Neutrophil (primary cell): ENCODE data around the gene CYLD.
A peak's percentile ranks its signal among the peaks of the same experiment; 100 is the strongest.

Source experiments
- H3K27ac ChIP-seq: fragments of 200-600 bp; sonication (generic); 2 replicates; pipeline ENCODE4 v1.5.1; 2016; ENCODE audit warnings: mild to moderate bottlenecking, moderate library complexity
- H3K27me3 ChIP-seq: fragments of 200-600 bp; sonication (generic); 2 replicates; pipeline ENCODE4 v1.6.0; 2016; ENCODE audit warnings: mild to moderate bottlenecking
- H3K36me3 ChIP-seq: fragments of 200-600 bp; sonication (generic); 2 replicates; pipeline ENCODE4 v1.5.1; 2017
- H3K4me1 ChIP-seq, 2 experiments: fragments of 200-600 bp in 1 of 2; sonication (generic) in 1 of 2; 1 replicate in 1 of 2; 2 replicates in 1 of 2; pipeline versions ENCODE4 v1.5.1 to v1.6.1; 2013 to 2016; ENCODE audit warnings: low read depth in 1 of 2, low read length in 1 of 2, mild to moderate bottlenecking in 1 of 2, moderate library complexity in 1 of 2; ENCODE audit not compliant: control insufficient read depth in 1 of 2, insufficient read depth in 1 of 2
- H3K4me3 ChIP-seq, 2 experiments: fragments of 200-600 bp in 1 of 2; sonication (generic) in 1 of 2; 1 replicate in 1 of 2; 2 replicates in 1 of 2; pipeline ENCODE4 v1.5.1; 2013 to 2016; ENCODE audit warnings: low read depth in 1 of 2, low read length in 1 of 2, mild to moderate bottlenecking in 1 of 2, moderate library complexity in 1 of 2
- H3K9me3 ChIP-seq: fragments of 200-600 bp; sonication (generic); 2 replicates; pipeline ENCODE4 v1.5.1; 2016
- CTCF ChIP-seq: fragments of 200-600 bp; sonication (generic); IDR thresholded peaks from 2 replicates; pipeline ENCODE4 v1.5.1; 2016; ENCODE audit warnings: antibody characterized with exemption

The CYLD gene

DNA sequence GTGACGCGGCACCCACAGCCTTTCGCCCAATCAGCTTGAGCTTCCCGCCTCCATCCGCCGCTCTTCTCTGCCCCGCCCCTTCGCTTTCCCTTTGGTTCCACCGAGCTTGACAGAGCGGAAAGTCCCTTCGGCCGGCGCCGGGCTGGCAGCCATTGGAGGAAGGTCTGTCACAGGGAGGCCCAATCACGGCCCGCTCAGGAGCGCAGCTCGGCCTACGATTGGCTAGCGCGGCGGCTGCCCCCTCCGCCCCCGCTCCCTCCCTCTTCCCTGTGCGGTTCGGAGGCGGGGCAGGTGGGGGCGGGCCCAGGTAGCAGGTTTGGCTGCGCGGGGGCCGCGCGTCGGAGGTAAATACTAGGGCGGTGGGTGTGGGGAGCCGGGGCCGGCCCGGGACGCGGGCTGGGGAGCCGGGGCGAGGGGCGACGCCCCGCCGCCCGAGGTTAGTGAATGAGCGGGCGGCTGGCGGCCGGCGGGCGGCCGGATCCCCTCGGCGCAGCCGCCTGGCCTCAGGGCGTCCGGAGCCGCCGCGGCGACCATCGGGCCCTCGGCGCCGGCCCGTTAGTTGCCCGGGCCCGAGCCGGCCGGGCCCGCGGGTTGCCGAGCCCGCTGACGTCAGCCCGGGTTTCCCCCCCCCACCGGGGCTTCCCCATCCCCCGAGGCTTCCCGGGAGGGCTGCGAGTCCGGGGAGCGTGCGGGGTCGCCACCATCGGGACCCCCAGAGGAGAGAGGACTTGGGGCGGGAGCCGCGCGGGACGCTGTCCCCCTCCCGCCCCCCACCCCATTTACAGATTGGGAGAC is at the start of gene CYLD:
Gene CYLD (plus strand): TSS at position 306 of the 795 bp plus-strand sequence. CDS start 7,613 bp downstream, outside the sequence.
- Histone ChIP-seq H3K9me3 (no peaks in the 10 kb centered on the region), H3K4me1 (peaks cover 30 to 49% of the 10 kb centered on the region in 2 experiments), H3K36me3 (peaks cover 27% of the 10 kb centered on the region), H3K27ac (peak within 1 kb of the TSS; percentile 100), H3K27me3 (no peaks in the 10 kb centered on the region), H3K4me3 (peak within 1 kb of the TSS; percentile 84 to 89)
- TF ChIP-seq CTCF = peak; percentile 15

GRCh38 chr16:50692644-50692998 is 49.3 kb upstream of the CYLD start:
- Histone ChIP-seq H3K9me3 (no peaks in the 10 kb centered on the region), H3K4me1 (peaks cover 67 to 73% of the 10 kb centered on the region in 2 experiments), H3K27me3 (no peaks in the 10 kb centered on the region), H3K4me3 (peak overlapping the region; percentile 68 to 91), H3K27ac (peak overlapping the region; percentile 90), H3K36me3 (no peaks in the 10 kb centered on the region)
- no peak for TF ChIP-seq CTCF

DNA sequence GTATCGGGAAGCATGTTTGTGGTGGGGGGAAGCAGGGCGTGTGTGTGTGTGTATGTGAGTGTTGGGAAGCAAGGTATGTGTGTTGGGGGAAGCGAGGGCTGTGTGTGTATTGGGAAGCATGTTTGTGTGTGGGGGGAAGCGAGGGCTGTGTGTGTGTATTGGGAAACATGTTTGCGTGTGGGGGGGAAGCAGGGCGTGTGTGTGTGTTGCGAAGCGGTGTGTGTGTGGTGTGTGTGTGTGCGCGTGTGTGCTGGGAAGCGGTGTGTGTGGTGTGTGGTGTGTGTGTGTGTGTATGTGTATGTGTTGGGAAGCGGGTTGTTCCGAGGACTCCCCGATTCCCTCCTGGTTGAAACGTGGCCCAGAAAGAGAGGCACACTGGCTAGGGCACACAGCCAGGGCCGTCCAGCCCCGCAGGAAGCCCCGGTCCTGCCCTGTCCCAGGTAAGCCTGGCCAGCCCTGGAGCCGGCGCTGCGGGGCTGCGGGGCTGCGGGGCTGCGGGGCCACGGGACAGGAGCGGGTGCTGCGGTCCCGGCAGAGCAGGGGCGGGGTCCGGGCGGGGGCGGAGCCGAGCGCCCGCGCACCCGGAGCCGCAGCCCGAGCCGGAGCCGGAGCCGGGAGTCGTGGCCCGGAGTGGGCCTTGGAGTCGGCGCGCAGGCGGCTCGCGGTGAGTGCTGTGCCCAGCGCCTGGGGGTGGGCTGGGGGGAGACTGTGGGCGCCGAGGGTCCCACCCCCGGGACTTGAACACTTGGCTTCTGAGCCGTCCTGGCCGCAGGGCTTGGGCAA is 48.7 kb upstream of the CYLD start, which contains the start of gene NOD2:
Gene NOD2 (plus strand): TSS at position 608 of the 783 bp plus-strand sequence. CDS start 5,890 bp downstream, outside the sequence.
- Histone ChIP-seq H3K27ac (peak within 1 kb of the TSS; percentile 90), H3K27me3 (no peaks in the 10 kb centered on the region), H3K4me3 (peak within 1 kb of the TSS; percentile 68 to 91), H3K9me3 (no peaks in the 10 kb centered on the region), H3K4me1 (peaks cover 67 to 73% of the 10 kb centered on the region in 2 experiments), H3K36me3 (no peaks in the 10 kb centered on the region)
- TF ChIP-seq CTCF = no peak

GRCh38 chr16:50694206-50694605 is 47.7 kb upstream of the CYLD start:
- H3K4me3 ChIP-seq = peak overlapping the region; percentile 68 to 91
- H3K4me1 ChIP-seq = peaks cover 67 to 73% of the 10 kb centered on the region in 2 experiments
- H3K27me3 ChIP-seq = no peaks in the 10 kb centered on the region
- H3K27ac ChIP-seq = peak overlapping the region; percentile 90
- no peaks in the 10 kb centered on the region for H3K9me3 ChIP-seq
- TF ChIP-seq CTCF = no peak
- H3K36me3 ChIP-seq = no peaks in the 10 kb centered on the region

DNA sequence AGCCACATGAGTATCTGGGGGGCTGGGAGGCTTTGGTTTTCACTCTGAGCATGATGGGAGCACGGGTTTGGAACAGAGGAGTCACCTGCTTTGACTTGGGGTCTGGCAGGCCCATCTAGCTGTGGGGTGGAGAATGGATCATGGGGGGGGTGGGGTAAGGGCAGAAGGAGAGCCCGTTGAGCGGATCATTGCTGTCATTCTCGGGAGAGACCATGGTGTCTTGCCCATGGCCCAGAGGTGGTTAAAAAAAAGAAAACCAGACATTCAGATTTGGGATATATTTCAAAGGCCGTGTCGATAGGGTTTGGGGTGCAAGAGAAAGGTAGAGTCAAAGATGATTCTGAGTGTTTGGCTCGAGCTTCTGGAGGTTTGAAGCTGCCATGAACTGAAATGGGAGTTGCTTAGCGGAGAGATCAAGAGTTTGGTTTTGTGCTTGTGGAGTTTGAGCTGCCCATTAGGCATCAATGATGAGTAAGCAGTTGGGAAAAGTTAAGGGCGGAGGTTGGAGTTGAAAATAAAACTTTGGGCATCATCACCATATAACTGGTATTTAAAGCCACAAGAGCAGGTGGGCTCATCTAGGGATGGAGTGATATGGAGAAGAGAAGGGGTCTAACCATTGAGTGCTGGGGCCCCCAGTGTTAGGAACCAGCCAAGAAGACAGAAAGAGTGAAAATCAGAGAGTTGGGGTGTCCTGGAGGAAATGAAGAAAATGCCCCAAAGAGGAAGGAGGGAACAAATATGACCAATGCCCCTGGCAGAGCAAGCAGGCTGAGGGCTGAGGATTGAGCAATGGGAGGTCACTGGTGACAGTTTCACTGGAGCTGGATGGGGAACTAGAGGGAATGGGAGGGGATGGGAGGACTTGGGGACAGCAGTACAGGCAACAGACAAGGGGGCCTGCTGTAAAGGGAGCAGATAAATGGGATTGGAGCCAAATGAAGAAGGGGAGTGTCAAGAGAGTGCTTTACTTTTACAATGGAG is 46.6 kb upstream of the CYLD start:
- TF ChIP-seq CTCF = no peak
- Histone ChIP-seq H3K4me3 (peak overlapping the region; percentile 68 to 91), H3K27me3 (no peaks in the 10 kb centered on the region), H3K27ac (peak overlapping the region; percentile 90), H3K9me3 (no peaks in the 10 kb centered on the region), H3K4me1 (peaks cover 76% of the 10 kb centered on the region in 2 experiments), H3K36me3 (peaks cover 6% of the 10 kb centered on the region)
